ENCODE measurements around the gene ITGB1.

The ITGB1 gene

DNA sequence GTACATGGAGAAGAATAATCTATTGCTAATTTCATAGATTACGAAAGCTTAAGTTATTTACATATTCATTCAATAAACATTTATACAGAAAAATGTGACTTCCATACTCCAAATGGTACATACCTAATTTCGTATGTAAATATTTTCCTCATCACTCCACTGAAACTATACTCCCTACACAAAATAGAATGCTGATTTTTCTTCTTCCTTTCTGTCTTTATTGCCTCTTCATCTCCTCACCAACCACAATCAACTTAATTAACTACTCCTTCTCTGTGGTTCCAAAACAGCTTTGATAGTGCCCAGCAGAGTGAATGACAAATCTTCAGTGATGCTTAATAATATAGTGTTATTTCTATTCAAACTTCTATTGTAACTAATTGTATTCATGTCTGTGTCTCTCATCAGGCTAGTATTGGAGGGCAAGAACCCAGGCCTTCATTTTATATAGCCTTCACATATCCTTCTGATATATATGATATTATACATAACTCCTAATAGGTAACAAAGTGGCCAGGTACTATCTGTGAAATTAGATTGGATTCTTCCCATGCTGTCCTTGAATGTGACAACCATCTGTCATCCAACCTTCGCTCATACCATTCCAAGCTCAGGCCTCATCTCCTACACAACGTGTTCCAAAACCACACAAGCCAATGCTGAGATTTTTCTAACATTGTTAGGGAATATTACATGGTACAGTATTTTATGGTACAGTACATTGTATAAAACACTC is 5.3 kb downstream of the ITGB1 start:
- CTCF ChIA-PET = no interaction called here
- DNase-seq (ENCODE audit: low spot score) = no peak
- H3K27ac ChIP-seq = no peak overlapping the region
- POLR2A ChIA-PET (ENCODE audit: low non-redundant PET) = interaction anchor here (0.6 kb wide), 1 partner anchor 27 kb away, joined by 3 read pairs; no protein-coding TSS in a partner anchor
- TF ChIP-seq, protein P1, sequence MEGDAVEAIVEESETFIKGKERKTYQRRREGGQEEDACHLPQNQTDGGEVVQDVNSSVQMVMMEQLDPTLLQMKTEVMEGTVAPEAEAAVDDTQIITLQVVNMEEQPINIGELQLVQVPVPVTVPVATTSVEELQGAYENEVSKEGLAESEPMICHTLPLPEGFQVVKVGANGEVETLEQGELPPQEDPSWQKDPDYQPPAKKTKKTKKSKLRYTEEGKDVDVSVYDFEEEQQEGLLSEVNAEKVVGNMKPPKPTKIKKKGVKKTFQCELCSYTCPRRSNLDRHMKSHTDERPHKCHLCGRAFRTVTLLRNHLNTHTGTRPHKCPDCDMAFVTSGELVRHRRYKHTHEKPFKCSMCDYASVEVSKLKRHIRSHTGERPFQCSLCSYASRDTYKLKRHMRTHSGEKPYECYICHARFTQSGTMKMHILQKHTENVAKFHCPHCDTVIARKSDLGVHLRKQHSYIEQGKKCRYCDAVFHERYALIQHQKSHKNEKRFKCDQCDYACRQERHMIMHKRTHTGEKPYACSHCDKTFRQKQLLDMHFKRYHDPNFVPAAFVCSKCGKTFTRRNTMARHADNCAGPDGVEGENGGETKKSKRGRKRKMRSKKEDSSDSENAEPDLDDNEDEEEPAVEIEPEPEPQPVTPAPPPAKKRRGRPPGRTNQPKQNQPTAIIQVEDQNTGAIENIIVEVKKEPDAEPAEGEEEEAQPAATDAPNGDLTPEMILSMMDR (conservative IDR thresholded peaks at IDR 0.05; ENCODE audit: low read depth) = no peak

DNA sequence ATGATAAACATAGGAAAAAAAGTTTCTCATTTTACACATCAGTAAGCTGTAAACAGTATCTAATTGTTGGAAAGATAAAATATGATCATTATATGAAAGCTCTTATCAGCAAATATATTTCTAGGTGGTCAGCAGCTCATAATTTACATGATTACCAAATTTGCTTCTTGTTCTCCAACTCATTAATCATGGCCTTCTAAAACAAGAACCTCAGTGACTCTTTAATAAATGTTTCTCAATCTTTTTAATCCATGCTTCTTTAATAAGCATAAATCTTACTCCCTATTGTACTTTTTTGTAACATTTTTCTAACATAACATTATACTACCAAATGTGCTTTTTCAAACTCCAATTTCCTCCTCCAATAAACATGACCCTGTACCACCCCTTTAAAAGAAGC is 5.9 kb downstream of the ITGB1 start:
- no peak for DNase-seq (ENCODE audit: low spot score)
- TF ChIP-seq, protein P1 (conservative IDR thresholded peaks at IDR 0.05; ENCODE audit: low read depth) = no peak
- no peak overlapping the region for H3K27ac ChIP-seq
- CTCF ChIA-PET = interaction anchor here (0.6 kb wide), 1 partner anchor 77 kb away, joined by 3 read pairs; no protein-coding TSS in a partner anchor
- POLR2A ChIA-PET (ENCODE audit: low non-redundant PET) = no interaction called here

DNA sequence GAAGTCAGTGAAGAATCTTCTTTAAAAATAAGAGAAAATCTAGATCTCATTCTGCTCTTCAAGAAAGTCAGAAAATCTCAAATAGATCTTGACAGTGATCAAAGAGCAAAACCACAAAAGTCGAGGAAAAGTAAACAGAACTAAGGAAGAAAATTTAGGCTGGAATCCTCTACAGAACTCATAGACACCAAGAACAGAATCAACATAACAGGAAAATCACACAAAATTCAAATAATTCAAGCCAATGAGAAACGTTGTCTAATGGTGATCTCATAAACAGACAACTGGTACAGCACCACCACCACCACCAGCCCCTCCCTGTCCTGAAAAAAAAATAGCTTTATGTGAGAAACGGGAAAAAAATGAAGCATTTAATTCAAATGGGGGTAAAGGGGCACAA is 6.9 kb downstream of the ITGB1 start:
- CTCF ChIA-PET = no interaction called here

DNA sequence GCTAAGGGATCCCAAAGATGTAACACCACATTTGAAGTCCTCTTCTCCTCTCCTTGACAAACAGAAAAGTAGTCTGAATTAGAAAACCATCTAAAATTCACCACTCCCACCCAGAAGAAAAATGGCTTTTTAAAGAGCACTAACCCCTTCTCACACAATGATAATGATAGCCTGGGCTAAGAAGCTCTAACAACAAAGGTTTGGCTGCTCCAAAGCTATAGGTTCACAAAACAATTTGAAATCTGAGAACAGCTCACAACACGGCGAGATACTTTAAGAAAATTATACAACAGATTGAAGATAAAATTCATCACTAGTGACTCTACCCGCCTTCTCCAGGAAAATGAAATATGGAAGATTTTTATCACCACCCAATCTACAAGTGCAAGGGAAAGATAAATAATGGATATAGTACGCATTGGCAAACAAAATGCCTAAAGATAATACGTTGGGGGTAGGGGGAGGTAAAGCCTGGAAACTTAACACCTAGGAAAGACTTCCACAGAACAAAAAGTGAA is 7.4 kb downstream of the ITGB1 start:
- DNase-seq (ENCODE audit: low spot score) = no peak
- ChIA-PET CTCF (no interaction called here), POLR2A (ENCODE audit: low non-redundant PET) (no interaction called here)
- no peak overlapping the region for H3K27ac ChIP-seq
- TF ChIP-seq, protein P1 (conservative IDR thresholded peaks at IDR 0.05; ENCODE audit: low read depth) = no peak

More for the DNA sequence above, 6.9 kb downstream of the ITGB1 start:
- POLR2A ChIA-PET (ENCODE audit: low non-redundant PET) = no interaction called here
- H3K27ac ChIP-seq = no peak overlapping the region
- TF ChIP-seq, protein P1 (conservative IDR thresholded peaks at IDR 0.05; ENCODE audit: low read depth) = no peak
- DNase-seq (ENCODE audit: low spot score) = no peak

DNA sequence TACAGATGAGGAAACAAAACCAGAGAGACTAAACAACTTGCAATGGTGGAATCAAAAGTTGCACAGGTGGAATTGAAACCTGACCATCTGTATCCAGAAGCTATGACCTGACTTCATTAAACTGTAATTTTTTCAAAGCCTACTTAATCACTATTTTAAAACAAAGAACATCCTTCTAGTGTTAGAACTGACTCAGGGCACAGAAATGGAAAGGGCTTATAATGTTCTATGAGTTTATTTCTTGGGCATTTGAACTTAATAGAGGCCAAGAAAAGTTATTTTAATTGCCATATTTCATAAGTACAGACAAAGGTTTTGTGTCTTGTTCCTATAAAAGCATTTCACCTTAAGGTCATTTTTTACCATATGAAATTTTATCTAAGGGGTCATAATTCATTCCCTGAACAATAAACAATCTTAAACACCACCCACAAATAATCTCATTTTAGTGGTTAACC is 8.8 kb downstream of the ITGB1 start:
- H3K27ac ChIP-seq = no peak overlapping the region
- DNase-seq (ENCODE audit: low spot score) = no peak
- CTCF ChIA-PET = no interaction called here
- TF ChIP-seq, protein P1 (conservative IDR thresholded peaks at IDR 0.05; ENCODE audit: low read depth) = no peak
- POLR2A ChIA-PET (ENCODE audit: low non-redundant PET) = no interaction called here

DNA sequence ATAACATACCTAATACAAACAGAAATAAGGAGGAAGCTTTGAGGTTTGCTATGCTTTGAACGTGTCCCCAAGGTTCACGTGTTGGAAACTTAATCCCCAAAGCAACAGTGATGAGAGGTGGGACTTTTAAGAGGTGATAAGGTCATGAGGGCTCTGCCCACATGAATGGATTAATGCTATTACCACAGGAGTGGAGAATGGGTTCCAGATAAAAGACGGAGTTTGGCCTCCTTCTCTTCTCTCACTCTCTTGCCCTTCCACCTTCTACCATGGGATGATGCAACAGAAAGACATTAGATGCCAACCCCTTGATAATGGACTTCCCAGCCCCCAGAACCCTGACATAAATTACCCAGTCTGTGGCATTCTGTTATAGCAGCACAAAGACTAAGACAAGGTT is 9.6 kb downstream of the ITGB1 start:
- POLR2A ChIA-PET (ENCODE audit: low non-redundant PET) = no interaction called here
- no peak for DNase-seq (ENCODE audit: low spot score)

More for the DNA sequence above, 9.6 kb downstream of the ITGB1 start:
- TF ChIP-seq, protein P1 (conservative IDR thresholded peaks at IDR 0.05; ENCODE audit: low read depth) = no peak
- CTCF ChIA-PET = no interaction called here
- H3K27ac ChIP-seq = no peak overlapping the region

Measured in RWPE1 (cell line).